Inferior parietal cortex (tissue), 1 donor: ENCODE results near the gene DIDO1.

ENCODE experiments used
- DNase-seq: peaks from one replicate; pipeline ENCODE4 v3.0.0-alpha.2; 2016; ENCODE audit errors: extremely low spot score

Gene DIDO1

GRCh38 chr20:62879275-62880146, 46.8 kb downstream of the DIDO1 start:
- no peak for DNase-seq

- no peak for DNase-seq
Observed at GRCh38 chr20:62878244-62879038, 47.9 kb downstream of the DIDO1 start.

- DNase-seq: no peak
Observed at GRCh38 chr20:62876902-62877816, 49.1 kb downstream of the DIDO1 start.

- DNase-seq: no peak
Observed at GRCh38 chr20:62876501-62876901, 49.8 kb downstream of the DIDO1 start.

- peak; percentile 77 for DNase-seq
Observed at GRCh38 chr20:62875419-62876361, 50.6 kb downstream of the DIDO1 start.

GRCh38 chr20:62874964-62875344, 51.4 kb downstream of the DIDO1 start:
- no peak for DNase-seq

- peak; percentile 54 for DNase-seq
Observed at GRCh38 chr20:62873681-62874031, 52.6 kb downstream of the DIDO1 start.

- no peak for DNase-seq
Observed at GRCh38 chr20:62873280-62873679, 53.0 kb downstream of the DIDO1 start.

- DNase-seq: no peak
Observed at GRCh38 chr20:62872862-62873261, 53.4 kb downstream of the DIDO1 start.

- no peak for DNase-seq
Observed at GRCh38 chr20:62872184-62872847, 54.0 kb downstream of the DIDO1 start.

GRCh38 chr20:62864207-62864606, 62.1 kb downstream of the DIDO1 start:
- DNase-seq: no peak

GRCh38 chr20:62861726-62862336, 64.5 kb downstream of the DIDO1 start, which contains the start of gene TCFL5:
TCFL5 (minus strand) TSS chr20:62861822; CDS start chr20:62861670, 152 bp downstream.
- DNase-seq: peak; percentile 60

GRCh38 chr20:62860924-62861691, 65.2 kb downstream of the DIDO1 start:
- no peak for DNase-seq

GRCh38 chr20:62860391-62860923, 65.8 kb downstream of the DIDO1 start:
- peak; percentile 61 for DNase-seq

- no peak for DNase-seq
Observed at GRCh38 chr20:62859721-62860120, 66.6 kb downstream of the DIDO1 start.

GRCh38 chr20:62858058-62858830, 68.1 kb downstream of the DIDO1 start:
- peak; percentile 64 for DNase-seq

GRCh38 chr20:62856931-62857619, 69.2 kb downstream of the DIDO1 start:
- no peak for DNase-seq
